Stomach (tissue), 9 donors: Measurements from ENCODE around the gene DCDC1. TPM values are rescaled to one million over a fixed set of nuclear protein-coding genes. Genes with fewer than 3 reads are reported as not detected.

Experiments
- DNase-seq, 2 donors: peaks; one replicate each; pipeline versions ENCODE4 v3.0.0 to v3.0.0-alpha.2; 2013 to 2019
- H3K27ac ChIP-seq, 5 donors: fragments of 200-600 bp in 4 of 5; sonication (generic) in 4 of 5; one replicate each; pipeline ENCODE4 v1.5.1; 2013 to 2019; ENCODE audit warnings: mild to moderate bottlenecking in 1 of 5, moderate library complexity in 1 of 5
- H3K27me3 ChIP-seq, 3 donors: fragments of 200-600 bp; sonication (generic); one replicate each; pipeline ENCODE4 v1.5.1; 2017 to 2019; ENCODE audit warnings: mixed run types in 1 of 3
- H3K36me3 ChIP-seq, 4 donors: fragments of 200-600 bp; sonication (generic); 1 replicate in 3 of 4; 2 replicates in 1 of 4; pipeline ENCODE4 v1.5.1; 2016 to 2019
- H3K4me1 ChIP-seq, 4 donors: fragments of 200-600 bp; sonication (generic); one replicate each; pipeline ENCODE4 v1.5.1; 2016 to 2019
- H3K4me3 ChIP-seq, 4 donors: fragments of 200-600 bp; sonication (generic) in 3 of 4; one replicate each; pipeline ENCODE4 v1.5.1; 2016 to 2019; ENCODE audit warnings: mild to moderate bottlenecking in 1 of 4
- H3K9me3 ChIP-seq, 4 donors: fragments of 200-600 bp; sonication (generic); one replicate each; pipeline ENCODE4 v1.5.1; 2016 to 2019
- CTCF ChIP-seq, 7 experiments: fragments of 450-650 bp in 4 of 7; fragments of 200-600 bp in 3 of 7; sonication (generic) in 3 of 7; IDR thresholded peaks; one replicate each; pipeline ENCODE4 v1.5.1; 2016 to 2019; ENCODE audit warnings: antibody characterized with exemption in 7 of 7, control low read depth in 2 of 7, mild to moderate bottlenecking in 1 of 7
- EP300 ChIP-seq: sonication (generic); formaldehyde crosslinking; IDR thresholded peaks from one replicate; pipeline ENCODE4 v1.6.1; 2017; ENCODE audit warnings: antibody characterized with exemption
- POLR2A ChIP-seq, 4 donors: fragments of 450-650 bp; IDR thresholded peaks; one replicate each; pipeline ENCODE4 v1.6.1; 2016; ENCODE audit warnings: antibody characterized with exemption in 4 of 4, control low read depth in 2 of 4, mild to moderate bottlenecking in 1 of 4, moderate library complexity in 1 of 4
- POLR2AphosphoS5 ChIP-seq, 3 donors: sonication (generic); formaldehyde crosslinking; IDR thresholded peaks; one replicate each; pipeline ENCODE4 v1.6.1; 2016; ENCODE audit warnings: antibody characterized with exemption in 3 of 3
- WGBS, 5 donors: extraction: QIAGEN DNeasy Blood & Tissue Kit in 3 of 5; methylation state at CpG; one replicate each; pipeline versions ENCODE4 v1.1.5 to v1.1.7; 2013 to 2018; 5-methylcytosine and 5-hydroxymethylcytosine counted together
- intact Hi-C: fragments of 100-400 bp; cut with DNase I; formaldehyde crosslinking; loops from one replicate; pipeline ENCODE4 v1.15.1; 2023; ENCODE audit warnings: low total_unique reads
- polyA plus RNA-seq, 3 donors: library from polyadenylated mRNA; stranded (reverse); fragments of 200-250 nt; gene quantifications; one replicate each; pipeline ENCODE4 v1.2.3, GENCODE V29; 2013
- total RNA-seq, 5 donors: library from RNA; depleted of rRNA; stranded (reverse); fragments of >200 nt; gene quantifications; one replicate each; pipeline versions ENCODE4 v1.1.0 to v1.2.3, GENCODE V29; 2014 to 2016
- donor health status: healthy with polysubstance abuse.
- donor health status: Bipolar disorder and iron deficiency.
- donor health status: healthy.

DCDC1 gene
- total and polyA plus RNA-seq, 8 donors, result 0.45 to 0.55 TPM; not detected in 6

GRCh38 chr11:30818721-30819120 is 550.8 kb downstream of the DCDC1 start:
- 56 to 91% (median 72%) methylated on average over 2 of the region's 2 CpGs for WGBS, 5 donors
- Histone ChIP-seq H3K27ac (no peak overlapping the region), H3K4me3 (no peak overlapping the region), H3K27me3 (no peaks in the 10 kb centered on the region), H3K9me3 (no peaks in the 10 kb centered on the region), H3K36me3 (no peaks in the 10 kb centered on the region), H3K4me1 (no peaks in the 10 kb centered on the region)
- intact Hi-C loops, result no loop called here
- no peak for TF ChIP-seq POLR2A (IDR thresholded peaks at IDR 0.05)
- TF ChIP-seq POLR2AphosphoS5 (IDR thresholded peaks at IDR 0.05), result no peak
- no peak for TF ChIP-seq EP300
- no peak for TF ChIP-seq CTCF (IDR thresholded peaks at IDR 0.05)
- no peak for DNase-seq

GRCh38 chr11:30816959-30817880 is 552.3 kb downstream of the DCDC1 start:
- 55 to 83% (median 64%) methylated on average over 4 of the region's 4 CpGs for WGBS, 5 donors

GRCh38 chr11:30815619-30816018 is 553.9 kb downstream of the DCDC1 start:
- WGBS, 5 donors, result 52 to 77% (median 70%) methylated on average over 4 of the region's 4 CpGs
- H3K27me3 ChIP-seq, result no peaks in the 10 kb centered on the region
- no peak overlapping the region for H3K27ac ChIP-seq
- no peaks in the 10 kb centered on the region for H3K9me3 ChIP-seq
- H3K4me1 ChIP-seq, result no peaks in the 10 kb centered on the region
- H3K4me3 ChIP-seq, result no peak overlapping the region
- no peak for TF ChIP-seq POLR2A (IDR thresholded peaks at IDR 0.05)
- TF ChIP-seq POLR2AphosphoS5 (IDR thresholded peaks at IDR 0.05), result no peak
- TF ChIP-seq EP300, result no peak
- TF ChIP-seq CTCF (IDR thresholded peaks at IDR 0.05), result no peak
- intact Hi-C loops, result no loop called here
- no peak for DNase-seq
- H3K36me3 ChIP-seq, result no peaks in the 10 kb centered on the region

More at GRCh38 chr11:30816959-30817880, 552.3 kb downstream of the DCDC1 start:
- no peak for DNase-seq
- H3K27ac ChIP-seq, result no peak overlapping the region
- TF ChIP-seq POLR2AphosphoS5 (IDR thresholded peaks at IDR 0.05) (no peak), POLR2A (IDR thresholded peaks at IDR 0.05) (no peak), EP300 (no peak), CTCF (IDR thresholded peaks at IDR 0.05) (no peak)
- no peak overlapping the region for H3K4me3 ChIP-seq
- intact Hi-C loops, result no loop called here
- H3K27me3 ChIP-seq, result no peaks in the 10 kb centered on the region
- no peaks in the 10 kb centered on the region for H3K36me3 ChIP-seq
- H3K9me3 ChIP-seq, result no peaks in the 10 kb centered on the region
- H3K4me1 ChIP-seq, result no peaks in the 10 kb centered on the region

GRCh38 chr11:30814737-30815136 is 554.8 kb downstream of the DCDC1 start:
- Histone ChIP-seq H3K9me3 (no peaks in the 10 kb centered on the region), H3K27ac (no peak overlapping the region), H3K4me3 (no peak overlapping the region), H3K4me1 (no peaks in the 10 kb centered on the region), H3K27me3 (no peaks in the 10 kb centered on the region), H3K36me3 (no peaks in the 10 kb centered on the region)
- intact Hi-C loops, result no loop called here
- WGBS, 5 donors, result 81 to 92% (median 86%) methylated on average over 1 of the region's 1 CpG
- TF ChIP-seq POLR2AphosphoS5 (IDR thresholded peaks at IDR 0.05), result no peak
- TF ChIP-seq CTCF (IDR thresholded peaks at IDR 0.05), result no peak
- TF ChIP-seq POLR2A (IDR thresholded peaks at IDR 0.05), result no peak
- TF ChIP-seq EP300, result no peak
- DNase-seq, result no peak

Other genes with a start within 250 kb of the DCDC1 start
- 10 to 100 TPM in 3 of 5 donors, 1 to 10 TPM in 2; 2.7 to 30.7 (median 15.9) TPM for gene DNAJC24, start 121 bp upstream of the DCDC1 start, total RNA-seq
- 1 to 10 TPM; 3.3 to 6.4 (median 6.2) TPM for gene DNAJC24, start 121 bp upstream of the DCDC1 start, polyA plus RNA-seq
- 10 to 100 TPM in 3 of 5 donors, 1 to 10 TPM in 2; 3.1 to 28.6 (median 12.8) TPM for gene IMMP1L, start 139.9 kb upstream of the DCDC1 start, total RNA-seq
- 10 to 100 TPM; 27.6 to 46.3 (median 41.8) TPM for gene IMMP1L, start 139.9 kb upstream of the DCDC1 start, polyA plus RNA-seq
- gene ELP4, start 140.0 kb upstream of the DCDC1 start, total RNA-seq, result 10 to 100 TPM; 12.6 to 70.0 (median 54.7) TPM
- 10 to 100 TPM in 1 of 3 donors, 1 to 10 TPM in 2; 8.3 to 13.3 (median 9.5) TPM for gene ELP4, start 140.0 kb upstream of the DCDC1 start, polyA plus RNA-seq